PC-3 (cell line): ENCODE measurements around the gene TRMT61A.

ENCODE experiments used
- EZH2 ChIP-seq: fragments of 300-600 bp; sonication (generic); IDR thresholded peaks from one replicate; pipeline ENCODE4 v1.6.1; 2017; ENCODE audit warnings: antibody characterized with exemption, mild to moderate bottlenecking, low read length; ENCODE audit not compliant: unreplicated experiment
- EZH2phosphoT487 ChIP-seq: fragments of 300-600 bp; sonication (generic); IDR thresholded peaks from 2 replicates; pipeline ENCODE4 v1.6.1; 2018; ENCODE audit warnings: mild to moderate bottlenecking, antibody characterized with exemption, low read length, borderline replicate concordance
- TF ChIP-seq, protein P1 (sequence below): fragments of 300-600 bp; sonication (generic); conservative IDR thresholded peaks from 2 replicates; pipeline ENCODE4 v1.5.1; 2017; ENCODE audit warnings: antibody characterized with exemption, low read depth, mild to moderate bottlenecking, low read length

DNA sequence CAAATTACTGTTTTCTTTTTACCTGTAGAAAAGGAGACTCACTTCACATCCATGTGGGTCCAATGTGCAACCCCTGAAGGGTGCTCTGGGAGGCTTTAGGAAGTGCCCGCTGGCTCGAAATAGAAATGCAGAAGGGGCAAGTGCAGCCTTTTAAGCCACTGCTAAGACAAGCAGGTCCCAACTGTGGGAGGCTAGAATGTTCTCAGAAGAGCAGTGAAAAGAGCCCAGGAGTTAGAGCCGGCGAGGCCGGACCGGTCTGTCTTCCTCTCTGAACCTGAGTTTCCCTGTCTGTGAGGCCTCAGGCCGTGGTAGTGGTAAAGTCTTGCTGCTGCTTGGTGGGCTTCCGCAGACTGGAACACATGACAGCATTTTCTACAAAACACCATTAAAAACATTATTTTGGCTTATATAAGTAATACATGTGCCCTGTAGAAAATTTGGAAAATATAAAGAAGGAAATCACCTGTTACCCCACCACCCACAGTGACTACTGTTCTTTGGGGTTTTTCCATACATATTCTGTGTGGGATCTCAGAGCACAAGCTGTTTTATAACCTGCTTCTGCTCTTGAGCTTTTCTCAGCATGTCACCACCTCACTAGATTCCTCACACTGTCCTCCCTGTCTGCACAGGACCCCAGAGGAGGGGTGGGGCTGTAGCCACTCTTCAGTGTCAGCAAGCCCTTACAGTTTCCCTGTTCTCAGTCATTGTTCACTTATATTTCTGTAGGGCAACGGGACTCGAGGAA is 12.4 kb upstream of the TRMT61A start:
- TF ChIP-seq, protein P1, sequence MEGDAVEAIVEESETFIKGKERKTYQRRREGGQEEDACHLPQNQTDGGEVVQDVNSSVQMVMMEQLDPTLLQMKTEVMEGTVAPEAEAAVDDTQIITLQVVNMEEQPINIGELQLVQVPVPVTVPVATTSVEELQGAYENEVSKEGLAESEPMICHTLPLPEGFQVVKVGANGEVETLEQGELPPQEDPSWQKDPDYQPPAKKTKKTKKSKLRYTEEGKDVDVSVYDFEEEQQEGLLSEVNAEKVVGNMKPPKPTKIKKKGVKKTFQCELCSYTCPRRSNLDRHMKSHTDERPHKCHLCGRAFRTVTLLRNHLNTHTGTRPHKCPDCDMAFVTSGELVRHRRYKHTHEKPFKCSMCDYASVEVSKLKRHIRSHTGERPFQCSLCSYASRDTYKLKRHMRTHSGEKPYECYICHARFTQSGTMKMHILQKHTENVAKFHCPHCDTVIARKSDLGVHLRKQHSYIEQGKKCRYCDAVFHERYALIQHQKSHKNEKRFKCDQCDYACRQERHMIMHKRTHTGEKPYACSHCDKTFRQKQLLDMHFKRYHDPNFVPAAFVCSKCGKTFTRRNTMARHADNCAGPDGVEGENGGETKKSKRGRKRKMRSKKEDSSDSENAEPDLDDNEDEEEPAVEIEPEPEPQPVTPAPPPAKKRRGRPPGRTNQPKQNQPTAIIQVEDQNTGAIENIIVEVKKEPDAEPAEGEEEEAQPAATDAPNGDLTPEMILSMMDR: no peak
- no peak for TF ChIP-seq EZH2
- TF ChIP-seq EZH2phosphoT487: no peak
